ENCODE results near the gene BAX.

The BAX gene

GRCh38 chr19:48961673-48962028 is 7.0 kb downstream of the BAX start:
- no peak for DNase-seq

- peak in 12 of 56 donors; percentile 6 to 40 (median 14) for DNase-seq
Measured at GRCh38 chr19:48962029-48962848, 7.6 kb downstream of the BAX start.

DNA sequence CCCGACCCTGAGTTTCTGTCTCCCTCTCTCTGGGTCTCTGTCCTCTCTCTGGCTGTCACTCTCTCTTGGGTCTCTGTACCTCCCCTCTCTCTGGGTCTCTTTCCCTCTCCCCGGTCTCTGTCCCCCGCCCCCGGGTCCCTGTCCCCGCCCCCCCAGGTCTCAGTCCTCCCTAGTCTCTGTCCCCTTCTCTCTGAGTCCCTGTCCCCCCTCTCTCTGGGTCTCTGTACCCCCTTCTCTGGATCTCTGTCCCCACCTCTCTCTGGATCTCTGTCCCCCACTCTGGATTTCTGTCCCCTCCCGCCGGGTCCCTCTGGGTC is 8.1 kb downstream of the BAX start:
- no peak for DNase-seq

DNA sequence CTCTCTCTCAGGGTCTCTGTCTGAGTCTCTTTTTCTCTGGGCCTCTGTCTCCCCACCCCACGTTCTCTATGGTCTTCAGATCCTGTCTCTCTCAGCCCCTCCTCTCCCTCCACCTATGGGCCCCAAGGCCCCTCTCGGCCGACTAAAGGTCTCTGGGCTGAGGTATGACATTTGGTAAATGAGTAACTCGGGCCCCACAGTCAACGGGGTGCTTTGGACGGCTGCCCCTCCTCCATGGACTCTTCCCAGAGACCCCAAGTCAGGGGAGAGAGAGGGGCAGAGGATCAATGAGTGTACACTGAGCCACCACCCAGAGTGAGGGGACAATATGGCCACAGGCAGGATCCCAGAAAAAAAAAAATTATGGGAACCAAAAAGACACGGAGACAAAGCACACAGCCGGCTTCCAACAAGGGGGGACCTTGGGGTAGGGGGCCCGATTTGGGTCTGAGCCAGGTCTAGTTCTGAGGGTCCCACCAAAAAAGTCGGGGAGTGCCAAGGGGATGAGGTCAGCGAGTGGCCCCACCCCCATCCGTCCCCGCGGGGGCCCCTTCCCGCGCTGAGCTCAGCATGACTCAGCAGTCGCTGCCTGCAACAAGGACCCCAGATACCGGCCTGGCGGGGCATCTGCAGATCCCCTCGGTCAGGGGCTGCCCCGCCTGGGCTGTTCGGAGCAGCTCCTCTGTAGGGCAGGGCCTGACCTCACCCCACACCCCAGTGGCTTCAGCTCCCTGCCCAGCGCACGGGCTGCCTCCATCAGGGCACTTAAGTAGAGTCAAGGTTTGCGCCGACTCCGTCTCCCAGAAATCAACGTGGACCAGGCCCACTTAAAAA is 8.9 kb downstream of the BAX start:
- peak in 53 of 56 donors; percentile 12 to 91 (median 54) for DNase-seq

- DNase-seq = peak in 12 of 56 donors; percentile 20 to 65 (median 43)
Measured at GRCh38 chr19:48964205-48965039, 9.7 kb downstream of the BAX start.

GRCh38 chr19:48965040-48965805 is 10.5 kb downstream of the BAX start, which contains the start of gene FTL:
Gene FTL (plus strand): TSS chr19:48965309. CDS start chr19:48965508, 199 bp downstream.
- peak; percentile 56 to 99 (median 96) for DNase-seq

DNA sequence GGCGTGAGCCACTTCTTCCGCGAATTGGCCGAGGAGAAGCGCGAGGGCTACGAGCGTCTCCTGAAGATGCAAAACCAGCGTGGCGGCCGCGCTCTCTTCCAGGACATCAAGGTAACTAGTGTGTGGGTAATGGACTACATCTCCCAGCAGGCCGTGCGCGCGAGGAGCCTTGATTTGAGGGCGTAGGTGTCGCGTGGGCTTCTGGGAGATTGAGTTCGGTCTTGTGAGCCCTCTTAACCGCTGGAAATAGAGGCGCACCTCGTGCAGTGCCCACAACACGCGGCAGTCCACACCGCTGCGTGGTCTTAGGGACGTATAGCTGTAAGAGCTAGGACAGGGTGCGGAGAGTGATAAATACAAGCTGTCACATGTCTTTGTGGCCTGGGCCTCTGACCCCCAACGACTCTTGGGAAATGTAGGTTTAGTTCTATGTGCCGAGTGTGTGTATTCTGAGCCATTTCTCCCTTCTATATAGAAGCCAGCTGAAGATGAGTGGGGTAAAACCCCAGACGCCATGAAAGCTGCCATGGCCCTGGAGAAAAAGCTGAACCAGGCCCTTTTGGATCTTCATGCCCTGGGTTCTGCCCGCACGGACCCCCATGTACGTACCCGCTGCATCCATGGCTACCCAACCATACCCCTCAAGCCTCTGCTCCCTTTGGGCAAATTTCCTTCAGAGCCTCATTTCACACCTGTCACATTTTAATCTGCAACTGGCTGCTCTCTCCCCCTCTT is 11.3 kb downstream of the BAX start:
- DNase-seq = peak; percentile 34 to 92 (median 79)

DNA sequence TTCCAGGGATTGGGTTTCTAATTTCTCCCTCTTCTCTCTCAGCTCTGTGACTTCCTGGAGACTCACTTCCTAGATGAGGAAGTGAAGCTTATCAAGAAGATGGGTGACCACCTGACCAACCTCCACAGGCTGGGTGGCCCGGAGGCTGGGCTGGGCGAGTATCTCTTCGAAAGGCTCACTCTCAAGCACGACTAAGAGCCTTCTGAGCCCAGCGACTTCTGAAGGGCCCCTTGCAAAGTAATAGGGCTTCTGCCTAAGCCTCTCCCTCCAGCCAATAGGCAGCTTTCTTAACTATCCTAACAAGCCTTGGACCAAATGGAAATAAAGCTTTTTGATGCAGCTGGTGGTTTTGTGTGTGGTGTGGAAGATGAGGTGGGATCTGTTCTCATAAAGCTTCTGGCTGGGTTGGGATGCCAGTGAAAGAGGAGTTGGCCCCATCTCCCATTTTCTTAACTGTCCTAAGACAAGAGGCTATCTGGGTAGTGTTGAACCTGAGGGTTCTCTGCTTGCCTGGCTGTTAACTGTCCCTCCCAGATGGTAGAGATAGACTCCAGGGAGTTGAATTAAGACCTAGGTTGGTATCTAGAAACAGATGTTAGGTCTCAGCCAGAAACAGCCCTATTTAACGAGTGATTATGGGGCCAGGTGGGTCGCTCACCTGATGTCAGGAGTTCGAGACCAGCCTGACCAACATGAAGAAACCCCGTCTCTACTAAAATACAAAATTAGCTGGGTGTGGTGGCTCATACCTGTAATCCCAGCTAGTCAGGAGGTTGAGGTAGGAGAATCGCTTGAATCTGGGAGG is 12.1 kb downstream of the BAX start:
- peak in 5 of 56 donors; percentile 5 to 29 (median 18) for DNase-seq

DNA sequence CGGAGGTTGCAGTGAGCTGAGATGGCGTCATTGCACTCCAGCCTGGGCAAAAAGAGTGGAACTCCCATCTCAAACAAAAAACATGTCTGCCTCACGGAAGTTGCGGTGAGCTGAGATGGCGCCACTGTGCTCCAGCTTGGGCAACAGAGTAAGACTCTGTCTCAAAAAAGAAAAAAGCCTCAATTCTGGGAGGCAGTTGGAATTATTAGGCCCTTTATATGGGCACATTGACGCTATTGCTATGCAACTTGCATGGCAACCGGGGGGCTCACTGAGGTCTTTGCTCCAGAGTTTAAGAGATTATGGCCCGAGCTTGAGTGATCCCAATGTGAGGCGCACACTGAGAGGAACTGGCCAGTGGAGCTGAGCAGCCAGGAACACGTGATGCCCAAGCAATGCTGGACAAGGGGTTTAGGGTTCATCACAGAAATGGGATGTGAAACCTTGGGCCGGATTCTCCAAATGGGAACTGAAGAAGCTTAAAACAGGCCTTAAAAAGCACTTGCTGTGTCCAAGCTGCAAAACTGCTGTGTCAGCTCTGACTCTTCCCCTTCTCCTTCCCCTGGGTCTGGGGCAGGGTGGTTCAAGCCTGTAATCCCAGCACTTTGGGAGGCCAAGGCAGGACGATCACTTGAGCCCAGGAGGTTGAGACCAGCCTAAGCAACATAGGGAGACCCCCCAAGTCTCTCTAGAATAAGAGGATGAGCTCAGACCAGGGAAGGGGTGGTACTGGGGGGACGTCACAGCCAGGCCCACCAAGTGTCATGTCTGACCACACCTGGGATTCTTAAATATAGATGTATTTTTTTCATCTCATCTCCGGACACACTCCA is 12.9 kb downstream of the BAX start:
- peak in 36 of 56 donors; percentile 4 to 68 (median 28) for DNase-seq

- DNase-seq = no peak
Measured at GRCh38 chr19:48968179-48968661, 13.5 kb downstream of the BAX start.

DNA sequence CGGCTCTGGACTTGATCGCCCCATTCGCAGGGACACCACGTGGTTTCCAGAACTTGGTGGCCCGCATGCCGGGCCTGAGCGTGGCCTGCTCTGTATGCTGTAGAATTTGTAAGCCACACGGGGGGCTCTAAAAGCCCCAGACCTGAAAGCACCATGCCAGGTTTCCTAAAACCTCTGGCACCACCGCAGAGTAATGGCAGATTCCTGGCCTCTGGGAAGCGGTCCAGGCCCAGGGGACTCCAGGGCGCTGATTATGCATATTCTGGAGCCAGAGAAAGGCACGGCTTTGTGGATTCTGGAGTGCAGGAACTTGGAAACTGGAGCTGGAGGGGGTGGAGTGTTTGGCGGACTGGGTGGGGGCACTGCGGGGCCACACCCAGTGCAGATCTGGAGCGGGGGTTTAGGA is 14.1 kb downstream of the BAX start:
- no peak for DNase-seq

GRCh38 chr19:48969276-48970138 is 14.8 kb downstream of the BAX start:
- peak in 1 of 56 donors; percentile 28 for DNase-seq

DNA sequence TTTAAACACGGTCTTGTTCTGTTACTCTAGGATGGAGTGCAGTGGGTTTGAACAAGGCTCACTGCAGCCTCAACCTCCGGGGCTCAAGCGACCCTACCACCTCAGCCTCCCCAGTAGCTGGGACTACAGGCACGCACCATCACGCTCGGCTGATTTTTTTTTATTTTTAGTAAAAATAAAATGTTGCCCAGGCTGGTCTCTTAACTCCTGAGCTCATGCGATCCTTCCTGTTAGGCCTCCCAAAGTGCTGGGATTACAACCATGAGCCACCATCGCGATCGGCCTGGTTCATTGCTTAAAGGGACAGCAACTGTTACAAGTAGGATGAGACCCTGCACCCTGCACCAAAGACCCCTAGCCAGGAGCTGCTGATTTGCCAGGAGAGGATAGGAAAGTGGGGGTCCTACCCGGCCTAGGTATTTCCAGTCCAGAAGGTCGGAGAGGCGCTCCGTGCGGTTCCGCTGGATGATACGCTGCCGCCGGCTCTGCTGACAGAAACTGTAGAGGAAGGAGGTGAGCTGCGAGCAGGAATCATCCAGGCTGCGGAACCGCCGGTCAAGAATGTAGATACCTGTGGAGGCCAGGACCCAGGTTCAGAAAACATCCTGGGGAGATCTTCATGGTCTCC is 15.6 kb downstream of the BAX start:
- DNase-seq = no peak

DNA sequence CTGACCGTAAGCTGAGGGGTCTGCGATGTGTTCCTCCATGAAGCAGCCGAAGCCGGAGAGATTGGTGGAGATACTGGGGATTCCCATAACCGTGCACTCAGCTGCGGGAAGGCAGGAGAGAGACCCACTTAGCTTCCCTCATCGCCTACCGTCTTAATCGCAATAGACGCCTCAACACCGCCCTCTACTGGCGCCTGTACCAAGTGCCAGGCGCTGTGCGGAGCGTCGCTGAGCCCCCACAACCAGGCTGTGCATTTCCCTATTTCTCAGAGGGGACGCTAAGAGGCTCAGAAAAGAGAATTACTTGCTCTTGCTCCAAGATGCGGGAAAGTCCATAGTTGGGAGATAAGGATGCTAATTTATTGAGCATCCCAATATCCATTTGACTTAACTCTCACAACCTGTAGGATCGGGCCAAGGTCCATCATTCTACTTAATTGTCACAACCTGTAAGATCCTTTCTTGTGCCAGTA is 16.3 kb downstream of the BAX start:
- DNase-seq = peak in 49 of 56 donors; percentile 6 to 86 (median 47)

GRCh38 chr19:48975947-48976847 is 21.5 kb downstream of the BAX start:
- peak in 2 of 56 donors; percentile 18 to 21 for DNase-seq
